ENCODE data around the gene MSH3.
A peak's percentile ranks its signal among the peaks of the same experiment; 100 is the strongest.
"Not testable (repeated sequence)": the region's sequence is repeated elsewhere in the genome, so short reads cannot be mapped to it uniquely, and the experiment has no call there.

MSH3 gene

DNA sequence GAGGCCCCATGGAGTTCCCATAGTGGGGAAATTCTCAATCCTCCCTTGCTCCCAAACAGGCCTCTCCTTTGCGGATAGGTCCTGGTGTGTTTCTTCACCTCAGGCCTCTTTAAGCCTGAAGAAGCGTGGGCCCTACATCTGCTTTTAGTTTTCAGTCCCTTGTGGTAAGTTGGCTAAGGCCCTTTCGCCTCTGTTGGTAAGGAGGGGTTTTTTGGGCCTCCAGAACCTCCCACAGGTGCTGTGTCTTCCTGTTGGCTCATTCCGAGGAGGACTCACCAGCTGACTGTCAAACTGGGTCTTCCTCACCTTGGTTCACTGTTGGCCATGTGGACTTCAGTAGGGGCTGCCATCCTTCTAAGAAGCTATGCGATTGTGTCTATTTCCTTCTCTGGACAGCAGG lies 56.8 kb downstream of the MSH3 start:
- ATAC-seq, result no peak

GRCh38 chr5:80711938-80712337 lies 57.5 kb downstream of the MSH3 start:
- no peak for ATAC-seq

- ATAC-seq, result no peak
These were observed 58.5 kb downstream of the MSH3 start for GRCh38 chr5:80712919-80713318.

- ATAC-seq, result no peak
These were observed 59.2 kb downstream of the MSH3 start for GRCh38 chr5:80713631-80714030.

GRCh38 chr5:80714570-80715298 lies 60.3 kb downstream of the MSH3 start:
- no peak for ATAC-seq

GRCh38 chr5:80715887-80716286 lies 61.4 kb downstream of the MSH3 start:
- ATAC-seq, result no peak

GRCh38 chr5:80720181-80720580 lies 65.7 kb downstream of the MSH3 start:
- ATAC-seq, result no peak

GRCh38 chr5:80722916-80723315 lies 68.5 kb downstream of the MSH3 start:
- no peak for ATAC-seq

DNA sequence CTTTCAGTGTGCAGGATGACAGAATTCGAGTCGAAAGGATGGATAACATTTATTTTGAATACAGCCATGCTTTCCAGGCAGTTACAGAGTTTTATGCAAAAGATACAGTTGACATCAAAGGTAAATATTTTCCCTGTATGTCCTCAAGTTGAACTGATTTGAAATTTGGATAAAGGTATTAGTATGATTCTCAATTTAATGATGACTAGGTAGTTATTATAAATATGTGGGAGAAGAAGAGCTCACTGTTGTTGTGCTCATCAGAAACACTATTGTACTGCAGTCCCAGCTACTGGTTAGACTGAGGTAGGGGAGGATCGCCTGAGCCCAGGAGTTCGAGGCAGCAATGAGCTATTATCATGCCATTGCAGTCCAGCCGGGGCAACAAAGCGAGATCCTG lies 71.0 kb downstream of the MSH3 start:
- no peak for ATAC-seq

- ATAC-seq, result no peak
These were observed 82.3 kb downstream of the MSH3 start for GRCh38 chr5:80736730-80737129.

GRCh38 chr5:80738466-80738865 lies 84.0 kb downstream of the MSH3 start:
- ATAC-seq, result no peak

DNA sequence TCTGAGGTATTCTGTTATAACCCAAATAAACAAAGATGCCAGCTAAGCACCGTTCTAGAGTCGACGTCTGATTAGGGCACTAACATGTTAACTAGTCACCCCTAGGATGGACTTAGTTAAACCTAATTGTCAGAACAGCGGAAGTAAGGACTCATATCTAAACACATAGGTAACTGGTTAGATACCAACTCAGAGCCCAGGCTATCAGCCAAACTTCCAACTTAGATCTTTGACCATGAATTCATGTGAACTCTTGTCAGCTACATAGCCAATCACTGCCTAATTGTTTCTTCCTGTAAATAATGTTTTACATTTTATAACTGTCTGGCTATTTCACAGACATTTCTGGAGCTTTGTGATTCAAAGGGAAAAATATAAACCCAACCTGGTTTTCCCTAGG lies 84.6 kb downstream of the MSH3 start:
- no peak for ATAC-seq

GRCh38 chr5:80739496-80739895 lies 85.0 kb downstream of the MSH3 start:
- ATAC-seq, result no peak

GRCh38 chr5:80739898-80740297 lies 85.4 kb downstream of the MSH3 start:
- no peak for ATAC-seq

DNA sequence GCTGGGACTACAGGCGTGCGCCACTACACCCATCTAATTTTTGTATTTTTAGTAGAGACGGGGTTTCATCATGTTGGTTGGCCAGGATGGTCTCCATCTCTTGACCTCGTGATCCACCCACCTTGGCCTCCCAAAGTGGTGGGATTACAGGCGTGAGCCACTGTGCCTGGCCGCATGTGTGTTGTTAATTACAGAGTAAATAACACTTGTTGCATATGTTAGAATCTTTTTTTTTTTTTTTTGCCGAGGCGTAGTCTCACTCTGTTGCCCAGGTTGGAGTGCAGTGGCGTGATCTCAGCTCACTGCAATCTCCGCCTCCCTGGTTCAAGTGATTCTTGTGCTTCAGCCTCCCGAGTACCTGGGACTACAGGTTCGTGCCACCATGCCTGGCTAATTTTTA lies 86.0 kb downstream of the MSH3 start:
- not testable (repeated sequence) for ATAC-seq

DNA sequence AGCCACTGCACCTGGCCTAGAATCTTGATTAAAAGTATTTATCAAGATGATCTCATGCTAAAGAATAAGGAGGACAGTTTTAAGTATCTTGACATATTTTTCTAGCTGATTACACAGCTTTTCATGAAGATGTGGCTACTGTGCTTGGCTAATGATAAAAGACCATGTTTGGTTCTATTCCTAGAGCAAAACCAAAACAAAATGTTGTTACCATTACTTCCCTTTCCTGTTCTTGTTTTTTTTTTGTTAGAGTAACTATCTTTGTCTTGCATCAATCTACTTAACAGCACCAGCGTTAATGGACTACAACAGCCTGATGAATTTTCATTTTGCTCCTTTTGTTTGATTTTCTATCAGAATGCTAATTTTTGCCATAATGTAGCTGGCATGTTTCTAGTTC lies 86.5 kb downstream of the MSH3 start:
- ATAC-seq, result no peak

GRCh38 chr5:80744149-80744548 lies 89.7 kb downstream of the MSH3 start:
- ATAC-seq, result no peak

GRCh38 chr5:80745490-80745889 lies 91.0 kb downstream of the MSH3 start:
- ATAC-seq, result peak; percentile 41 to 63

- ATAC-seq, result no peak
These were observed 93.5 kb downstream of the MSH3 start for GRCh38 chr5:80747922-80748321.

DNA sequence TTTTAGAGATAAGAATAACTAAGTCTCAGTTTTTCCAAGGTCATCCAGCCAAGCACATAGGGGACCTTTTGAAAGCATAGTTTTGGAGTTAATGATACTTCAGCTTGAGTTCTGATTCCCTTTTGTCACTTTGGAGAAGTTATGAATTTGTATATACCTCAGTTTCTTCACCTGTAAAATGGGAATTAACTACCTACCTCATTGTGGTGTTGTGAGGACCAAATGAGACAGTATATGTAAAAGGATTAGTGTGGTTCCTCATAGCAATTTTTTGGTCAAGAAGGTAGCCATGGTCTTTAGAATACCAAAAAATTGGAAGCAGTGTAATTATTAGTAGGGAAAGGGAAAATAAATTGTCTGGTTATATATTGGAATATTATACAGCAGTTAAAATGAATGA lies 98.0 kb downstream of the MSH3 start:
- ATAC-seq, result no peak

GRCh38 chr5:80753712-80754111 lies 99.3 kb downstream of the MSH3 start:
- no peak for ATAC-seq

DNA sequence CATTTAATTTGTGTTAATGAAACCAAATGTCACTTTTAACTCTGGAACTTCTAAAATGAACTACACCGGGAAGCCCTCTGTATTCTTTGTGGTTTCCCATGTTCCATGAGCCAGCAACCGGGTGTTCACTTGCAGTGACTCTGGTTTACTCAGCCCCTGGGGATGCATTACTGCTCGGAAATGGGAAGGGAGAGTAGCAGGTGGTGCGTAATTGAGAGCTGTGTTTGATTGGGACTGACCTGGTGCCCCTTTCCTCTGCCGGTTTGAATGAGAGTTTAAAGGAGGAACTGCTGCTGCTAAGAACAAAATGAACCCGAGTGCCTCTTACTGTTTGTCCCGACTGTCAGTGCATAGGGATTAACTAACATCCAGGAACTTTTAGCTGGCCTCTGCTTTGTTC lies 100.4 kb downstream of the MSH3 start:
- peak; percentile 9 to 11 for ATAC-seq

- peak; percentile 82 to 85 for ATAC-seq
These were observed 101.2 kb downstream of the MSH3 start for GRCh38 chr5:80755626-80756025.

DNA sequence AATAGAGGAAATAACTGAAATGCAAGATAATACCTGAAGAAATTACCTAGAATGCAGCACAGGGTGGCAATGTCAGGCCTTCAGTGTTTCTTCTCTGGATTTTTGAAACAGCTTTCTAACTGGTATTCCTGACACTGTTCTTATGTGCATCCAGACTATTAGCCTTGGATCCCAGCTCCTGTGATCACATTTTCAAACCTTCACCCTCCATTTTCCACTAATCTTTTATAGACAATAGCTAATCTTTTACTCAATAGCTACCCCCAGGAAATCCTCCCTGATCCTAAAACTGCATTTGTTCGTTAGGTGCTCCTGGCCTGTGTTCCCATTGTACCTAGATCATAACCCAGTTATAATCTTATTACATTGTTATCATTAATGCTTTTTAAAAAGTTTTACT lies 101.8 kb downstream of the MSH3 start:
- no peak for ATAC-seq

DNA sequence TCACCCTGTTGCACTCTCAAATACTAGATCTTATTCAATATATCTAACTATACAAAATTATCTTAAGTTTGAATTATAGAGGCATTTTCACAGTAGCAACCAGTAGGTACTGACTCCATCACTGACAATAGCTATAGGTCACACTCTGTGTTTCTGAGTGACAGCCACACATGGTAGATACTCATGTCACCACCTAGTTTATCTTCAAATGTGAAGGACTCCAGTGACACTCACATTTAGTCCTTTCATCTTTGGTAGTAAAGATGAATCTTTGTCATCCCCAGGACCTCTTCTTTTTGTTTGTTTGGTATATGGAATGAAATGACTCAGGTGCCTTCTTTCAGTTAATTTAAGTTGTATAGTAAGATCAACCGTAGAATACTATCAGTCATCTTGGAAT lies 102.8 kb downstream of the MSH3 start:
- ATAC-seq, result peak; percentile 57 to 62
